ENCODE results near the gene FOLR1. TPM values are rescaled to one million over a fixed set of nuclear protein-coding genes. Genes with fewer than 3 reads are reported as not detected.

FOLR1 gene
- total RNA-seq, 2 donors from 2014 or later = 13.8 to 19.3 TPM

DNA sequence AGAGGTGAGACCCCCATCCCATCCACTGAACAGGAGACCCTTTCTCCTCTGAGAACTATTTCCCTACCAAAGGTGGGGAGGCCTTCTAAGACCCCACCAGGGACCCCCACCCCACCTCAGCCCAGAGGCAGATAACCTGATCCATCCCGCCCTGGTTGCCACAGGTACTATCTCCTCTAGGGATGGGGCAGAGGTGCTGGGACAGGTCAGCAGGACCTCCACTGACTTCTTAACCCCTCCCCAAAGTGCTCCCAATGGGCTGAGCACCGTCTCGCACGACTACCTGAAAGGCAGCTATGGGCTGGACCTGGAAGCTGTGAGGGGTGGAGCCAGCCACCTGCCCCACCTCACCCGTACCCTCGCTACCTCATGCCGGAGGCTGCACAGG lies 36.9 kb downstream of the FOLR1 start:
- no peaks in the 10 kb centered on the region for H3K27me3 Mint-ChIP-seq (ENCODE audit: insufficient read depth)
- Histone ChIP-seq H3K9ac (ENCODE audit: extremely low read depth, low read length, poor library complexity, severe bottlenecking) (no peak overlapping the region), H3K36me3 (ENCODE audit: control insufficient read depth, insufficient read depth, low read length) (peaks cover 77% of the 10 kb centered on the region), H3K4me3 (ENCODE audit: low read length) (no peak overlapping the region), H3K27me3 (ENCODE audit: control insufficient read depth, insufficient read depth, low read length, poor library complexity, severe bottlenecking) (no peaks in the 10 kb centered on the region), H3K4me1 (ENCODE audit: control insufficient read depth, insufficient read depth, low read length) (peaks cover 5% of the 10 kb centered on the region), H3K9me3 (ENCODE audit: control insufficient read depth, low read length) (no peaks in the 10 kb centered on the region), H3K27ac (ENCODE audit: low read depth, low read length) (no peak overlapping the region)
- no peak overlapping the region for H3K27ac Mint-ChIP-seq
- H3K36me3 Mint-ChIP-seq (ENCODE audit: low read depth) = peaks cover 64% of the 10 kb centered on the region
- 95 to 96% methylated on average over 3 to 7 of the region's 7 CpGs for WGBS, 2 experiments (ENCODE audit: insufficient coverage in 1 of 2, insufficient read length in 1 of 2)
- peak; percentile 28 for DNase-seq
- peaks cover 14% of the 10 kb centered on the region for H3K4me1 Mint-ChIP-seq
- TF ChIP-seq, protein P1, sequence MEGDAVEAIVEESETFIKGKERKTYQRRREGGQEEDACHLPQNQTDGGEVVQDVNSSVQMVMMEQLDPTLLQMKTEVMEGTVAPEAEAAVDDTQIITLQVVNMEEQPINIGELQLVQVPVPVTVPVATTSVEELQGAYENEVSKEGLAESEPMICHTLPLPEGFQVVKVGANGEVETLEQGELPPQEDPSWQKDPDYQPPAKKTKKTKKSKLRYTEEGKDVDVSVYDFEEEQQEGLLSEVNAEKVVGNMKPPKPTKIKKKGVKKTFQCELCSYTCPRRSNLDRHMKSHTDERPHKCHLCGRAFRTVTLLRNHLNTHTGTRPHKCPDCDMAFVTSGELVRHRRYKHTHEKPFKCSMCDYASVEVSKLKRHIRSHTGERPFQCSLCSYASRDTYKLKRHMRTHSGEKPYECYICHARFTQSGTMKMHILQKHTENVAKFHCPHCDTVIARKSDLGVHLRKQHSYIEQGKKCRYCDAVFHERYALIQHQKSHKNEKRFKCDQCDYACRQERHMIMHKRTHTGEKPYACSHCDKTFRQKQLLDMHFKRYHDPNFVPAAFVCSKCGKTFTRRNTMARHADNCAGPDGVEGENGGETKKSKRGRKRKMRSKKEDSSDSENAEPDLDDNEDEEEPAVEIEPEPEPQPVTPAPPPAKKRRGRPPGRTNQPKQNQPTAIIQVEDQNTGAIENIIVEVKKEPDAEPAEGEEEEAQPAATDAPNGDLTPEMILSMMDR (conservative IDR thresholded peaks at IDR 0.05) = no peak
- no peak overlapping the region for H3K4me3 Mint-ChIP-seq
- no peaks in the 10 kb centered on the region for H3K9me3 Mint-ChIP-seq

DNA sequence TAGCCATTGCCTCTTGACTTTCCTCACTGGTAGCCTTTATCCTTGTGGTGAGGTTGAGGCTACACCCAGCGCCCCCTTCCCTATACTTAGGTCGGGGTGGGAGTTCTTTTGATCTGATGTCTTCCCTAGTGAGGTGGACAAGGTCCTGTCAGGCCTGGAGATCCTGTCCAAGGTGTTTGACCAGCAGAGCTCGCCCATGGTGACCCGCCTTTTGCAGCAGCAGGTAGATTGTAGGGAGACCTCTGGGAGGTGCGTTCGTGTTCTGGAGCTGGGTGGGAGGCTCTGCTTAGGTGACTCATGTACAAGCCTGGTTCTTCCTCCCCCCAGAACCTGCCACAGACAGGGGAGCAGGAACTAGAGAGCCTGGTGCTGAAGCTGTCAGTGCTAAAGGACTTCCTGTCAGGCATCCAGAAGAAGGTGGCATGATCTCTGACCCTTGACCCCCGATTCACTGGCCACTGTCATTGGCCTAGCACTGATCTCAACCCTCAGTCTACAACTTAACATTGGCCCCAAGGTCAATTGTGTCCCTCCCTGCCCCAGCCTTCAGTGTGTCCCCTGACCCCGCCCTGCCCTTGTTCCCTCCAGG lies 37.5 kb downstream of the FOLR1 start:
- H3K4me1 ChIP-seq (ENCODE audit: control insufficient read depth, insufficient read depth, low read length) = peaks cover 5% of the 10 kb centered on the region
- 94 to 95% methylated on average over 4 to 8 of the region's 8 CpGs for WGBS, 2 experiments (ENCODE audit: insufficient coverage in 1 of 2, insufficient read length in 1 of 2)
- Mint-ChIP-seq H3K36me3 (ENCODE audit: low read depth) (peaks cover 70% of the 10 kb centered on the region), H3K27ac (peak overlapping the region; percentile 44), H3K27me3 (ENCODE audit: insufficient read depth) (no peaks in the 10 kb centered on the region), H3K4me3 (no peak overlapping the region), H3K9me3 (no peaks in the 10 kb centered on the region), H3K4me1 (peaks cover 14% of the 10 kb centered on the region)
- no peak overlapping the region for H3K4me3 ChIP-seq (ENCODE audit: low read length)
- TF ChIP-seq, protein P1 (conservative IDR thresholded peaks at IDR 0.05) = no peak
- DNase-seq = peak; percentile 23
- H3K27me3 ChIP-seq (ENCODE audit: control insufficient read depth, insufficient read depth, low read length, poor library complexity, severe bottlenecking) = no peaks in the 10 kb centered on the region
- no peak overlapping the region for H3K9ac ChIP-seq (ENCODE audit: extremely low read depth, low read length, poor library complexity, severe bottlenecking)
- H3K9me3 ChIP-seq (ENCODE audit: control insufficient read depth, low read length) = no peaks in the 10 kb centered on the region
- no peak overlapping the region for H3K27ac ChIP-seq (ENCODE audit: low read depth, low read length)
- peaks cover 83% of the 10 kb centered on the region for H3K36me3 ChIP-seq (ENCODE audit: control insufficient read depth, insufficient read depth, low read length)

DNA sequence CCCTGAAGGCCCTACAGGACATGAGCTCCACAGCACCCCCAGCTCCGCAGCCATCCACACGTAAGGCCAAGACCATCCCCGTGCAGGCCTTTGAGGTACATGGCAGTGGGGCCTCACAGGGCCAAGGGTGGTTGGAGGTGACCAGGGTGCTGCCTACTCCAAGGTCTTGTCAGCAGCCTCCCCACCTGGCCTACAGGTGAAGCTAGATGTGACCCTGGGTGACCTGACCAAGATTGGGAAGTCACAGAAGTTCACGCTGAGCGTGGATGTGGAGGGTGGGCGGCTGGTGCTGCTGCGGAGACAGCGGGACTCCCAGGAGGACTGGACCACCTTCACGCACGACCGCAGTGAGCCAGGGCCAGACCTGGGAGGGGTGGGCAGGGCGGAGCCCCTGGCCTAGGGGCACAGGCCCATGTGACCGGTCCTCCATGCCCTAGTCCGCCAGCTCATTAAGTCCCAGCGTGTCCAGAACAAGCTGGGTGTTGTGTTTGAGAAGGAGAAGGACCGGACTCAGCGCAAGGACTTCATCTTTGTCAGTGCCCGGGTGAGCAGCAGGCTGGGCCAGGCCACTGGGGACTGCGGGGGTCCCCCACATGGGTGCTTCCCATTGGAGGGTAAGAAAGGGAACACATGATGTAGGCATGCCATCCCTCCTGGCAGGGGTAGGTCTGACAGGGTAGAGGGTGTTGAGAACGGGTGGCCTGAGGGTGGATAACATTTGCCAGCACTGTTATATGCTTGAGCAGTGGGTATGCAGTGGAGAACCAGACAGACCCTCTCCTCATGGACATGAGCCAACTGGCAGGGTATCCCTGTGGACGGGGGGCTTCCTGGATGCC lies 38.2 kb downstream of the FOLR1 start:
- Mint-ChIP-seq H3K36me3 (ENCODE audit: low read depth) (peaks cover 77% of the 10 kb centered on the region), H3K27ac (no peak overlapping the region), H3K27me3 (ENCODE audit: insufficient read depth) (no peaks in the 10 kb centered on the region), H3K4me3 (no peak overlapping the region), H3K4me1 (peaks cover 13% of the 10 kb centered on the region), H3K9me3 (no peaks in the 10 kb centered on the region)
- H3K4me3 ChIP-seq (ENCODE audit: low read length) = no peak overlapping the region
- no peaks in the 10 kb centered on the region for H3K27me3 ChIP-seq (ENCODE audit: control insufficient read depth, insufficient read depth, low read length, poor library complexity, severe bottlenecking)
- TF ChIP-seq, protein P1 (conservative IDR thresholded peaks at IDR 0.05) = no peak
- H3K36me3 ChIP-seq (ENCODE audit: control insufficient read depth, insufficient read depth, low read length) = peaks cover 91% of the 10 kb centered on the region
- H3K9me3 ChIP-seq (ENCODE audit: control insufficient read depth, low read length) = no peaks in the 10 kb centered on the region
- peaks cover 5% of the 10 kb centered on the region for H3K4me1 ChIP-seq (ENCODE audit: control insufficient read depth, insufficient read depth, low read length)
- WGBS, 2 experiments (ENCODE audit: insufficient coverage in 1 of 2, insufficient read length in 1 of 2) = 95 to 98% methylated on average over 9 to 21 of the region's 21 CpGs
- H3K9ac ChIP-seq (ENCODE audit: extremely low read depth, low read length, poor library complexity, severe bottlenecking) = no peak overlapping the region
- DNase-seq = peak; percentile 29
- H3K27ac ChIP-seq (ENCODE audit: low read depth, low read length) = no peak overlapping the region
